HG02884 (cell line): ENCODE results near the gene RNF32.
"Not testable (repeated sequence)": the region's sequence is repeated elsewhere in the genome, so short reads cannot be mapped to it uniquely, and the experiment has no call there.

Source experiments
- ATAC-seq: cut with Tn5 transposase; IDR thresholded peaks from one replicate; pipeline ENCODE4 v1.9.1; 2021; ENCODE audit warnings: mild to moderate bottlenecking, moderate library complexity; ENCODE audit not compliant: unreplicated experiment

The RNF32 gene

DNA sequence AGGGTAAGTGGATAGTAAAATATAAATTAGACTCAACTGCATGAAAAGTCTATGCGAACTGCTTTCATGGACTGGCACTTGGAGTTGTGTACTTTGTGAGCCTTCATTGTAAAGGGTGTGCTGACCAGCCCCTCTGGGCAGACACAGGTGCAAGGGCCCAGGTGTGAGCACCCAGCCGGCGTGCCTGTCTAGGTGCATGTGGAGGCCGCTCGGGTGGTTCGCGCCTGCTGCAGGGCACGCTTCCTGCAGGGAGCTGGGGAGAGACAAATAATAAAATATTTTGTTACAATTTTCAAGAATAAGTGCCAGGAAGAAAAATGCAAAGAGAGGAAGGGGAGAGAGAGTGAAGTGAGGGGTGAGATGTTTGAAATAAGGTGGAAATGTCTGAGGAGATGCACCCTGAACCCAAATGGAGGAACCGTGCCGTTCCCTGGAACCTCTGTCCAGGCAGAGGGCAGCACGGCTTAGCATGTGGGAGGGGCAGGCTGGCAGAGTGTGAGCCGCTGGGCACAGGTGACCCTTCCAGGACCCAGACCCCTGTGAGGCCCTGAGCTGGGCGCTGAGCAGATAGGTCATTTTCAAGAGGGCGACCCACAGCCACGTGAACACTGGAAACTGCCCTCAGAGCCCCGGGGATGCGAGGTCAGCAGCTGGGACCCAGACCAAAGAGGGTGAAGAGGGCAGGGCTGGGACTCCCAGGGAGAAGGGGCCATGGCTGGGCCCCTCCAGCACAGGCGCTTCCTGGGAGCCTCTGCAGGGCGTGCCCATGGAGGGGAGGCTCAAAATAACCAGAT is 28.7 kb downstream of the RNF32 start:
- no peak for ATAC-seq

DNA sequence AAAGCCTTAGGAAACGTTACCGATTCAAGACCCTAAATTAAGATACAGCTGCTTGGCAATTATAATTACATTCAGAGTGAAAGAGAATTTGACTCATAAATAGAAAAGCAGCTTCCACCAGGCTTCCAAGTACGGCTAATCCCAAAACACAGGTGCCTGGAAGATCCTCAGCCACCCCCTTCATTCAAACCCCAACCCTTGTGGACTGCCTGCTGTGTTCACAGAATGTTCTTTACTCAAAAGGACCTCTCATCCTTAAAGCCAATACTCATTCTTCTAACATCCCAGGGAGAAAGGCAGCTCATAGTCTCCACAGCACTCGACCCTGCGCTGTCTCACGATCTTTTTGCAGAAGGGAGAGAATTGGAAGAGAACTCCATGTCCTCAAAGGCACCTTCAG is 32.9 kb downstream of the RNF32 start:
- no peak for ATAC-seq

DNA sequence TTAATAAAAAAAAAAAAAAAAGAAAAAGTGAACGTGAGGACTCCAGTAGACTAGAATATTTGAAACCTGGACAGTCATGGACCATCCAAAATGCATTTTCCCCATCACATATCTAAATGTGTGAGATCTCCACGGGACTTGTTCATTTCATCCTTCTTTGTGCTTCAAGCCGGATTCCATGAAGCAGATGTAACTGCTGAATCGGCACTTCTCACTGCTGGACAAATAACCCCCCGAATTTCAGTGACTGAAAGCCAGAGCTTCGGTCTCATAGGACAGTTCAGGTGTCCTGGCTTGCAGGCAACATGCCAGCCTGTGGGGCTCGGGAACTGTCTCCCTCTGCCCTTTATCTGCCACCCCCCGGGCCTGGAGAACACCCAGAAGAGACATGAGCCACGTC is 33.3 kb downstream of the RNF32 start:
- no peak for ATAC-seq

DNA sequence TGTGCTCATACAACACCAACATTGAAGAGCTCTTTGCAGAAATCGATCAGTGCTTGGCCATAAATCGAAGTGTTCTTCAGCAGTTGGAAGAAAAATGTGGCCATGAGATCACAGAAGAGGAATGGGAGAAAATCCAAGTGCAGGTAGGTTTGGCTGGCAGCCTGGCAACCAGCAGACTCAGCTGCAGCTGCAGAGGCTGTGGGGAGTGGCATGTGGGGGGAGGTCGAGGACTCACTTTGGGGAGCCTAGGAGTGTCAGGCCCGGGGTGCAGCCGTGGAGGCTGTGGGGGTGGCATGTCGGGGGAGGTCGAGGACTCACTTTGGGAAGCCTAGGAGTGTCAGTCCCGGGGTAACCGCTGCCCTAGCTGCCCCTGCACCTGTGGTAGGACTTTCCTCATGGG is 35.1 kb downstream of the RNF32 start:
- no peak for ATAC-seq

DNA sequence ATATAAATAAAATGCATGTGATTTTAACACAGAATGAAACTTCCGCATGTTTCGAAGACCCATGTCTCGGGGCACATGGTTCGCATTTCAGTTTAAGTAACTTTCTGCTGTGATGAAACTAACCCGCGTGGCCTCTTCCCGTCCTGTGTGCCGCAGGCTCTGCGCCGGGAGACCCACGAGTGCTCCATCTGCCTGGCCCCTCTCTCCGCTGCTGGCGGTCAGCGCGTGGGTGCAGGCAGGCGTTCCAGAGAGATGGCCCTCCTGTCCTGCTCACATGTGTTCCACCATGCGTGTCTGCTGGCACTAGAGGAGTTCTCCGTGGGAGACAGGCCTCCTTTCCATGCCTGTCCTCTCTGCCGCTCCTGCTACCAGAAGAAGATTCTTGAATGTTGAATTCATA is 35.7 kb downstream of the RNF32 start:
- ATAC-seq: no peak

DNA sequence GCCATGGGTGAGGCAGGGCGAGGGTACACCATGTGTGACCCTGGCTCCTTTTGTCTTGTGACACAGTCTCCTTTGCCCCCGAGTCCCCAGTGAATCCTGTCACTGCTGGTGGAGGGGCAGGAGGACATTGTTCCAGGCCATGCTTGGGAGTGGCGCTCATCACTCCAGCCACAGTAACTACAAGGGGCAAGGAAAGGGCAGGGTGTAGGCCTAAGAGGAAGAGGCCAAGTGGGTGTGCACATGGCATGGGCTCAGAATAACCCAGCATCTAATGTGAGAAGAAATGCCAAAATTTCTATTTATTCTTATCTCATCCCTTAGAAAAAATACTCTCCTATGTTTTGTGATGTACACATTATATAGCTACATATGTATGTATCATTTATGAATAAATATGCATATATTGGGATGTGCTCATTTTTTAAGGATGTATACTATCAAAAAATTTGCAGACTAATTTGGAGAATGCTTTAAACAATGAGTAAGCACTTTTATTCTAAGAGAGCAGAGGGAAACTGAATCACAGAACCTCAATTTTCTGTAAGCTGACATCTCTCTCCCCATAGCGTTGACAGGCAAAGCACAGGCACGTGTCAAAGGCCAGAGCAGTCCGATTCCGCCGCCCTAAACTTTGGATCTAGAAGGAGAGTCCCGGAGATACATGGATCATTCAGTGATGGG is 36.9 kb downstream of the RNF32 start:
- no peak for ATAC-seq

DNA sequence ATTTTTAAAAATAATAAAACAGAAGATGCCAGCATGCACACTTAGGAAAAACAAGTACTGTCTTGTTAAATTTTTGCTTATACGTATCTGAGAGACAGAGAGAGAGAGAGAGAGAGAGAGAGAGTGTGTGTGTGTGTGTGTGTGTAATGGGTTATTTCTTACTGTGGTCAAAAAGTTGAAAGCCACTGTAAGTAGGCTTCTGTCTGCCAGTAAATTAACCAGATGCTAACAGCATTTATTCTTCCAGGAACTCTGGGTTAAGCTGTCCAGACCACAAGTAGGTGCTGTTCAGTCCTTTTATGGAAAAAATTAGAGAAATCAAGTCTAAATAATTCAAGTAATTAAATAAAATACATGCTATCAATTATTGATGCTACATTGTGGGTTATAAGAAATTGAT is 39.7 kb downstream of the RNF32 start:
- ATAC-seq: no peak

DNA sequence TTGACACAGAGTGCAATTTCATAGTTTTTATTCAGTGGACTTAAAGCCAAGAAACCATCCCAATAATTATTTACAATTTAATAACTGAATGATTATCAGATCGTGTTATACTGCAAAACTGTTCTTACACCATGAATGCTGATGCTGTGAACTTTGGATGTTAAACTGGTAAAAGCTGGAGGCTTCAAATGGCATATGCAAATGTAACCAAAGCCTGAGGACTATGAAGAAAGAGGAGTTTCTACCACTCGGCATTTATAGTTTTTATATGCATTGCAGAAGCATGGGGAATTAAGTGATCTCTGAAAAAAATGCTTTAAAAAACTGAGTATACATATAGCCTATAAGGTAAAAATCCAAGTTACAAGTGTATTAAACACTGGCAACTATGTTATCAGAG is 42.4 kb downstream of the RNF32 start:
- no peak for ATAC-seq

DNA sequence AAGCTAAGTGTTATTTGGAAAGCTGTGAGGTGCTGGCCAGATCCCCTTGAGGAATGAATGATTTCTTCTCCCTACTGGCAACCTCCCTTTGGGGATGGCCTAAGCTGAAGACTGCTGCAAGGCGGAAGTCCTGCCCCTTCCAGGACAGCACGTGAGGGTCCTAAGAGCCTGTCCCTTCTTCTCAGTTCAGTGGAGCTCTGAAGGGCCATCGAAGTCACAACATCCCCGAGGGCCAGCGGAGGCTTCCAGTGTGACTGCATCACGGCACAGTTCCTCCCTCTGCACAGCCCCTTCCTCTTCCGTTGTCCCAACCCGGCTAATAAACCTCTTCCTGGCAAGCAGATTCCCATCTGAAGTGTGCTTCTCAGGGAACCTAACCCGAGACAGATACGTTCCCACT is 43.7 kb downstream of the RNF32 start:
- ATAC-seq: no peak

DNA sequence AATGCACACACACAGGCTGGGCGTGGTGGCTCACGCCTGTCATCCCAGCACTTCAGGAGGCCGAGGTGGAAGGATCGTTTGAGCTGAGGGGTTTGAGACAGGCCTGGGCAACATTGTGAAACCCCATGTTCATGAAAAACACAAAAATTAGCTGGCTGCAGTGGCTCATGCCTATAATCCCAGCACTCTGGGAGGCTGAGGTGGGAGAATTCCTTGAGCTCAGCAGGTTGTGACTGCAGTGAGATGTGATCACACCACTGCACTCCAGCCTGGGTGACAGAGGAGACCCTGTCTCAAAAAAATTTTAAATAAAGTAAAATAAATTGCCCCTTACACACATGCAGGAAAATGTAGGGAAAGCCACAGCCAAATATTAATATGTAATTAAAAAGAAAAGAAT is 44.1 kb downstream of the RNF32 start:
- no peak for ATAC-seq

DNA sequence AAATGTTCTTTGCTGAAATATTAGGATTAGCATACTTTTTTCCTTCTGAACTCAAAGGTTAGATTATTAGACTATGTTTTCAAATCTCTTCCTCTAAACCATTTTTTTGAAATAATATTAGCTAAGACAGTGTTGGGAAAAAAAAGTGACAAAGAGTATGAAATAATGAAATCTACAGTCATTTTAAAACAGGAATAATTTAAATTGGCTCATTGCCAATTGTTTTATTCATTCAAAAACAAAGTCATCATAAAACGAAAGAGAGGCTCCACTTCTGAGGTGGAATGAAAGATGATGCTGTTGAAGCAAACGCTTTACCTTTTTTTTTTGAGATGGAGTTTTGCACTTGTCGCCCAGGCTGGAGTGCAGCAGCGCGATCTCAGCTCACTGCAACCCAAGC is 51.2 kb downstream of the RNF32 start:
- ATAC-seq: no peak

DNA sequence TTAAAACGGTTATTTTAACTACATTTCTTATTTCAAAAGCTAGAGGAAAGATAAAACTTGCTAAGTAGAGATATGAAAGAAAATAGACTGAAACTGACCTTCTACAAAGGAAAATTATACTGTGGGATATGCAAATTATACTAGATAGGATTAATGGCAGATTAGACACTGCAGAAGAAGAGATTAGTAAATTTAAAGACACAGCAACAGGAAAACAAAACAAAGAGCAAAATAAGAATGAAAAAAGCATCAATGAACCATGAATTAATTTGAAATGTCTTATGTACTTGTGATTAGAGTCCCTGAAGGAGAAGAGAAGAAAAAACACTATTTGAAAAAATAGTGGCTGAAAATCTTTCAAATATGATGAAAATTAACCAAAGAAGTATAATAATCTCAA is 52.3 kb downstream of the RNF32 start:
- no peak for ATAC-seq

DNA sequence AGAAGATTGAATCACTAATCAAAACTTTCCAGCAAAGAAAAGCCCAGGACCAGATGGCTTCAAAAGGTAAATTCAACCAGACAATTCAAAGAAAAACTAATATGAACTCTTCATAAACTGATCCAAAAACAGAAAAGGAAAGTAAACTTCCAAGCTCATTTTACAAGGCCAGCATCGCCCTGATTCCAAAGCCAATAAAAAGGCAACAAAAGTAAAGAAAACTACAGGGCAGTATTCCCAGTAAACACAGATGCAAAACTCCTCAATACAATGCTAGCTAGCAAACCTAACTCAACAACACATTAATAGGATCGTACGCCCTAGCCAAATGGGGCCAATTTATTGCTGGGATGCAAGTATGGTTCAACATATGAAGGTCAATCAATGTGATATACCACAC is 53.1 kb downstream of the RNF32 start:
- no peak for ATAC-seq

DNA sequence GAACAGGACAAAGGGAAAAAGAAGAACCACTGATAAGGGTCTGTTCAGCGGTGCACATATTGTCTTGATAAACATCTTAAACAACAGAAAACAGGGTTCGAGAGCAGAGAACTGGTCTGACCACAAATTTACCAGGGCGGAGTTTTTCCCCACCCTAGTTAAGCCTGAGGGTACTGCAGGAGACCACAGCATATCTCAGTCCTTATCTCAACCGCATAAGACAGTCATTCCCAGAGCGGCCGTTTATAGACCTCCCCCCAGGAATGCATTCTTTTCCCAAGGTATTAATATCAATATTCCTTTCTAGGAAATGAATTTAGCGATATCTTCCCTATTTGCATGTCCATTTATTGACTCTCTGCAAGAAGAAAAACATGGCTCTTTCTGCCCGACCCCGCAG is 56.7 kb downstream of the RNF32 start:
- ATAC-seq: not testable (repeated sequence)

DNA sequence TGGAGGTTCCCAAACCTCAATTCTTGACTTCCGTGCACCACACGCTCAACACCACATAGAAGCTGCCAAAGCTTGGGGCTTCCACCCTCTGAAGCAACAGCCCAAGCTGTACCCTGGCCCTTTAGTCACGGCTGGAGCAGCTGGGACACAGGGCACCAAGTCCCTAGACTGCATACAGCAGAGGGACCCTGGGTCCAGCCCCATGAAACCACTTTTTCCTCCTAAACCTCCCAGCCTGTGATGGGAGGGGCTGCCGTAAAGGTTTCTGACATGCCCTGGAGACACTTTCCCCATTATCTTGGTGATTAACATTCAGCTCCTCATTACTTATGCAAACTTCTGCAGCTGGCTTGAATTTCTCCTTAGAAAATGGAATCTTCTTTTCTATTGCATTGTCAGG is 57.9 kb downstream of the RNF32 start:
- not testable (repeated sequence) for ATAC-seq

DNA sequence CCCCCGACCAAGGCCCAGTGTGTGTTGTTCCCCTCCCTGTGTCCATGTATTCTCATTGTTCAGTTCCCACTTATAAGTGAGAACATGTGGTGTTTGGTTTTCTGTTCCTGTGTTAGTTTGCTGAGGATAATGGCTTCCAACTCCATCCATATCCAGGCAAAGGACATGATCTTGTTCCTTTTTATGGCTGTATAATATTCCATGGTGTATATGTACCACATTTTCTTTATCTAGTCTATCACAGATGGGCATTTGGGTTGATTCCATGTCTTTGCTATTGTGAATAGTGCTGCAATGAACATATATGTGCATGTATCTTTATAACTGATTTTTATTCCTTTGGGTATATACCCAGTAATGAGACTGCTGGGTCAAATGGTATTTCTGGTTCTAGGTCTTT is 61.2 kb downstream of the RNF32 start:
- not testable (repeated sequence) for ATAC-seq

DNA sequence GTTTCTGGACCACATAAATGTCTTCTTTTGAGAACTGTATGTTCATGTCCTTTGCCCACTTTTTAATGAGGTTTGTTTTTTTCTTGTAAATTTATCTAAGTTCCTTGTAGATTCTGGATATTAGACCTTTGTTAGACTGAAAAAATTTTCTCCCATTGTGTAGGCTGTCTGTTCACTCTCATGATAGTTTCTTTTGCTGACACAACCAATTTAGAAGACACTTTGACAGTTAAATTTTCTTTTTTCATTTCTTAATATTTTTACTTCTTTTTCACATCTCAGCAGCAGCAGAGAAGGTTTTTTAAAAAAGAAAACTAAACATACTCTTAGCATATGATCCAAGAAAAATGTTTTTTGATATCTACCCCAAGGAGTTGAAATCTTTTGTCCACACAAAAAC is 61.8 kb downstream of the RNF32 start:
- ATAC-seq: no peak

DNA sequence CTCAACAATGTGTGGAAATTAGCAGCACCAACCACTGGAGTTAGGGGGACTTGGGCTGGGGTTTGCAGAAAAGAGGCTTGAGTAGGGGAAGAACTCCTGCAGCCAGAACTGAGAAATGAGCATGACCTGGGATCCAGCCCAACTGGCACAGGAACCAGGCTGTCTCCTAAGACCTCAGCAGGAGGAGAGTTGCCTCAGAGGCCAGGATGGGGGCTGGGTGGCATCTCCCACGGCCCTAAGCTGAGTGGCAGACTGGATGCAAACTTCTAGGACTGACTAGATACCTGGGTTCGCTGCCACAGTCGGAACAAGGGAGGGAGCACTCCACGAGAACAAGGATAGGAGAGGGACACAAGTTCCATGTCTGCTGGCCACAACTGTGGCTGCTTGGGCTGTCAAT is 62.6 kb downstream of the RNF32 start:
- ATAC-seq: no peak

DNA sequence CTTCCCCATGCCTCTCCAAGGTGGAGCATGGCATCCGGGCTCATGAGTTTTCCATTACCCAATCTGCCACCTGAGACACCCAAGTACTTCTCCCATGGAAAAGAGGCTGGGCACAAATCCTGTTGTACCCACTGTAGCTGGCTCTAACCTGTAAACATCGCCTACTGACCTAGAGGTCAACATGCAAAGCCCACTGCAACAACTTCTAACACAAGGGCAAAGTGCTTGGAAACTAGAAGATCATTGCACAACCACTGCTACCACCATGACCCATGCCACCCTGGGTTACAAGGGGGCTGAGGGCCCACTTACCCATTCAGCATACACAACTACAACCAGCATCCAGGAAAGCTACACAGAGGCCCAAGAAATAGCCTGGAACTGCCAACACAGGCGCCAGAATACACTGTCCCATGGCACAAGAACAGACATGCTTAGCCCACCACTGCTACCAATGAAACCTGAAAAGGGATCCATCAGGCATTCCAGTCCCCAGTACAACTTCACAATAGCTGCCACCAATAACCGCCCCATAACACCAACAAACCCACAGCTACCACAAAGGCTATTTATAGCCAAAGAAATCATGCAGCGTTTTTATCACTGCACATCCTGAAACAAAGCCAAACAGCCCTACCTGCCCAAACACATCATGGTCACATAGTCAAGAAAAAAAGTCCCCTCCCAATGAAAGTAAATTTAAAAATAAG is 63.4 kb downstream of the RNF32 start:
- ATAC-seq: no peak

DNA sequence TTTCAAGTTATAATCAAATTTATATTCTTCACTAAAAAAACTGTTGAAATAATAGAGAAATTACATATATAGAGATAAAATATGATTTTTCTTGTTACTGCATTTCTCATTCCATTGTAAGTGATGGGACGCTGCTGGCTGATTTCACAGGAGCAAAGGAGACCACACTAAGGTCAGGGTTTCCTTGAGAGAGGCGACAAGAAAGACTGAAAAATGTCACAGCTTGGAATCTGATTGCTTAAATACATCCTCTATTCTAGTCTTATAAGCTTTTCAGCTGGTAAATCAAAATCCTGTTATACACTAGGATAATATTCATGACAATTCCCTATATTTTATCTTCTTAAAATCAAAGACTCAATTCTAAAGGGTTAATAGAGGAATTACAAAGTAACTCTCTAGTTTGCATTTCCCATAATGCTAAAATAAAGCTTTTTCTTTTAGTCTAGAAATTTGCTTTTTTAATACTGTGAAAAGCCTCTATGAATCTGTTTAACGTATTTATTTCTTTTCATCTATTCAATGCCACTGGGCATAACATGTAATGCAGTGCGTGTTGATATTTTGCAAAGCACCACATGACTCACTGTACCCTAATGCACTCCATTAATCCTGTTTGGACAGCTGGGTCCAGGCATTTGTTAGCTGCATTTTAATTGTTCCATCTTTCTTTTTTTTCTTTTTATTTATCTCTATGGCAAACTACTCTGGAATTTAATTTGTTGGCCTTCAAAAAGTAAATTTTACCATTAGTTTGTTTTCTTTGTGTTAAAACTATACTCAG is 81.7 kb downstream of the RNF32 start:
- ATAC-seq: no peak

DNA sequence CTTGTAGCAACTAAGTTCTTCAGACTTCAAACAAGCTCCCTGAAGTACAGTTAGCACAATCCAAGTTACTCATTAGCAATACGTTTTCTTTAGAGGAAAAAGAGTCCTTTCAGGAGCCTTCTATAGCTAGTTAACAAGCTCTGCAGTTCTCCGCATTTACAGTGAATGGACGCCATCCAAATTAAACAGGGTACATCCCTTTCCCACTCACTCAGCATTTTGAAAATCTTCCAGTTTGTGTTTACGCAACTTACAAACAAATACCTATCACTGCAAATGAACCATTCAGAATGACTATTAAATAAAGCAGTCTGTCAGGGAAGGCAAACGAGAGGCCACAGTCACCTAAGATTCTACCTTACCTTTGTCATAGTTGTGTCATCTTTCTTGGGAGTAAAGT is 84.5 kb downstream of the RNF32 start:
- no peak for ATAC-seq
